ENCODE results near the gene XRCC1. TPM values are rescaled to one million over a fixed set of nuclear protein-coding genes. Genes with fewer than 3 reads are reported as not detected.

Gene XRCC1
- total RNA-seq, 2 experiments from 2014 or later = 47.7 to 50.6 TPM

- H3K27me3 Mint-ChIP-seq = no peaks in the 10 kb centered on the region
Observed at GRCh38 chr19:43582495-43582894, 7.2 kb upstream of the XRCC1 start.

GRCh38 chr19:43581467-43581866, 6.1 kb upstream of the XRCC1 start:
- CTCF ChIA-PET = interaction anchor here (1.5 to 7.9 kb wide), 4 partner anchors 13 to 45 kb away, joined by 3 to 53 read pairs (median 15); partner anchors contain the start of gene IRGQ
- H3K4me3 Mint-ChIP-seq = peak overlapping the region; percentile 82
- H3K36me3 Mint-ChIP-seq = peaks cover 15% of the 10 kb centered on the region
- no peaks in the 10 kb centered on the region for H3K9me3 Mint-ChIP-seq (ENCODE audit: low read depth)
- H3K27me3 Mint-ChIP-seq = no peaks in the 10 kb centered on the region
- peak overlapping the region; percentile 89 for H3K27ac Mint-ChIP-seq
- DNase-seq (no peak), ATAC-seq (no peak)
- H3K4me1 Mint-ChIP-seq = peaks cover 58% of the 10 kb centered on the region

More at GRCh38 chr19:43582495-43582894, 7.2 kb upstream of the XRCC1 start:
- Mint-ChIP-seq H3K9me3 (ENCODE audit: low read depth) (no peaks in the 10 kb centered on the region), H3K27ac (peak overlapping the region; percentile 89), H3K4me1 (peaks cover 51% of the 10 kb centered on the region), H3K4me3 (no peak overlapping the region), H3K36me3 (peaks cover 17% of the 10 kb centered on the region)
- CTCF ChIA-PET = interaction anchor here (1.0 to 7.9 kb wide), 3 partner anchors 9 to 28 kb away, joined by 4 to 53 read pairs (median 20); partner anchors contain the start of gene IRGQ
- no peak for ATAC-seq
- DNase-seq = no peak

GRCh38 chr19:43578787-43579186, 3.5 kb upstream of the XRCC1 start:
- peaks cover 3% of the 10 kb centered on the region for H3K36me3 Mint-ChIP-seq
- CTCF ChIA-PET = interaction anchor here (1.4 to 7.9 kb wide), 3 partner anchors 16 to 24 kb away, joined by 9 to 53 read pairs (median 10); partner anchors contain the start of gene IRGQ
- peaks cover 66% of the 10 kb centered on the region for H3K4me1 Mint-ChIP-seq
- H3K27me3 Mint-ChIP-seq = no peaks in the 10 kb centered on the region
- DNase-seq (no peak), ATAC-seq (no peak)
- peak overlapping the region; percentile 82 for H3K4me3 Mint-ChIP-seq
- H3K27ac Mint-ChIP-seq = peak overlapping the region; percentile 59
- no peaks in the 10 kb centered on the region for H3K9me3 Mint-ChIP-seq (ENCODE audit: low read depth)

- peak overlapping the region; percentile 63 for H3K27ac Mint-ChIP-seq
- ATAC-seq (no peak), DNase-seq (no peak)
- no peaks in the 10 kb centered on the region for H3K9me3 Mint-ChIP-seq (ENCODE audit: low read depth)
- H3K4me3 Mint-ChIP-seq = peak overlapping the region; percentile 95
- H3K4me1 Mint-ChIP-seq = peaks cover 48% of the 10 kb centered on the region
- peaks cover 5% of the 10 kb centered on the region for H3K36me3 Mint-ChIP-seq
- CTCF ChIA-PET = interaction anchor here (2.9 to 3.0 kb wide), 2 partner anchors 19 to 21 kb away, joined by 17 to 38 read pairs; partner anchors contain the start of genes IRGQ and ZNF576
- H3K27me3 Mint-ChIP-seq = no peaks in the 10 kb centered on the region
Observed at GRCh38 chr19:43575955-43576878, 890 bp upstream of the XRCC1 start.

- no peaks in the 10 kb centered on the region for H3K9me3 Mint-ChIP-seq (ENCODE audit: low read depth)
- CTCF ChIA-PET = interaction anchor here (0.7 to 3.0 kb wide), 10 partner anchors 10 to 128 kb away, joined by 3 to 38 read pairs (median 3); partner anchors contain the start of genes IRGQ, ZNF575 and ZNF576
- peak overlapping the region; percentile 95 for H3K4me3 Mint-ChIP-seq
- H3K27ac Mint-ChIP-seq = peak overlapping the region; percentile 92
- DNase-seq (no peak), ATAC-seq (no peak)
- peaks cover 43% of the 10 kb centered on the region for H3K4me1 Mint-ChIP-seq
- no peaks in the 10 kb centered on the region for H3K27me3 Mint-ChIP-seq
- peaks cover 5% of the 10 kb centered on the region for H3K36me3 Mint-ChIP-seq
Observed at GRCh38 chr19:43574424-43575155, 737 bp downstream of the XRCC1 start.

GRCh38 chr19:43572171-43572588, 3.1 kb downstream of the XRCC1 start:
- DNase-seq = no peak
- Mint-ChIP-seq H3K27ac (no peak overlapping the region), H3K9me3 (ENCODE audit: low read depth) (no peaks in the 10 kb centered on the region), H3K4me3 (no peak overlapping the region), H3K4me1 (peaks cover 33% of the 10 kb centered on the region), H3K36me3 (peaks cover 3% of the 10 kb centered on the region), H3K27me3 (no peaks in the 10 kb centered on the region)
- CTCF ChIA-PET = interaction anchor here (2.0 kb wide), 1 partner anchor 22 kb away, joined by 9 read pairs; no protein-coding TSS in a partner anchor
- no peak for ATAC-seq

- Mint-ChIP-seq H3K27ac (peak overlapping the region; percentile 48), H3K36me3 (peaks cover 5% of the 10 kb centered on the region), H3K9me3 (ENCODE audit: low read depth) (no peaks in the 10 kb centered on the region), H3K4me1 (peaks cover 23% of the 10 kb centered on the region), H3K4me3 (no peak overlapping the region), H3K27me3 (no peaks in the 10 kb centered on the region)
- CTCF ChIA-PET = no interaction called here
- ATAC-seq = no peak
- no peak for DNase-seq
Observed at GRCh38 chr19:43570174-43570791, 5.0 kb downstream of the XRCC1 start.

- no peak for DNase-seq
- no peak for ATAC-seq
- H3K27ac Mint-ChIP-seq = no peak overlapping the region
- H3K4me3 Mint-ChIP-seq = no peak overlapping the region
- H3K4me1 Mint-ChIP-seq = peaks cover 17% of the 10 kb centered on the region
- H3K36me3 Mint-ChIP-seq = peaks cover 5% of the 10 kb centered on the region
- no peaks in the 10 kb centered on the region for H3K27me3 Mint-ChIP-seq
- CTCF ChIA-PET = interaction anchor here (0.9 to 1.3 kb wide), 2 partner anchors 33 to 123 kb away, joined by 3 read pairs; no protein-coding TSS in a partner anchor
- H3K9me3 Mint-ChIP-seq (ENCODE audit: low read depth) = no peaks in the 10 kb centered on the region
Observed at GRCh38 chr19:43569657-43570056, 5.7 kb downstream of the XRCC1 start.

GRCh38 chr19:43564800-43565199, 10.5 kb downstream of the XRCC1 start:
- Mint-ChIP-seq H3K27me3 (no peaks in the 10 kb centered on the region), H3K9me3 (ENCODE audit: low read depth) (no peaks in the 10 kb centered on the region), H3K36me3 (peaks cover 22% of the 10 kb centered on the region), H3K27ac (no peak overlapping the region), H3K4me1 (peaks cover 37% of the 10 kb centered on the region), H3K4me3 (no peak overlapping the region)
- DNase-seq = no peak
- CTCF ChIA-PET = interaction anchor here (0.8 to 5.5 kb wide), 5 partner anchors 9 to 104 kb away, joined by 3 to 22 read pairs (median 3); partner anchors contain the start of genes IRGQ and ZNF576
- ATAC-seq = no peak

- peaks cover 37% of the 10 kb centered on the region for H3K4me1 Mint-ChIP-seq
- H3K4me3 Mint-ChIP-seq = no peak overlapping the region
- H3K9me3 Mint-ChIP-seq (ENCODE audit: low read depth) = no peaks in the 10 kb centered on the region
- DNase-seq (no peak), ATAC-seq (no peak)
- no peaks in the 10 kb centered on the region for H3K27me3 Mint-ChIP-seq
- CTCF ChIA-PET = interaction anchor here (0.6 to 5.5 kb wide), 3 partner anchors 8 to 1407 kb away, joined by 3 to 22 read pairs (median 3); no protein-coding TSS in a partner anchor
- peaks cover 23% of the 10 kb centered on the region for H3K36me3 Mint-ChIP-seq
- peak overlapping the region; percentile 92 for H3K27ac Mint-ChIP-seq
Observed at GRCh38 chr19:43563816-43564457, 11.4 kb downstream of the XRCC1 start.

- peaks cover 24% of the 10 kb centered on the region for H3K36me3 Mint-ChIP-seq
- peak; percentile 90 for ATAC-seq
- H3K4me1 Mint-ChIP-seq = peaks cover 37% of the 10 kb centered on the region
- H3K9me3 Mint-ChIP-seq (ENCODE audit: low read depth) = no peaks in the 10 kb centered on the region
- H3K4me3 Mint-ChIP-seq = peak overlapping the region; percentile 33
- no peaks in the 10 kb centered on the region for H3K27me3 Mint-ChIP-seq
- DNase-seq = peak; percentile 91
- CTCF ChIA-PET = interaction anchor here (0.6 to 5.5 kb wide), 5 partner anchors 7 to 45 kb away, joined by 3 to 23 read pairs (median 3); partner anchors contain the start of gene IRGQ
- H3K27ac Mint-ChIP-seq = peak overlapping the region; percentile 92
Observed at GRCh38 chr19:43562698-43563241, 12.6 kb downstream of the XRCC1 start.

- ATAC-seq = no peak
- no peaks in the 10 kb centered on the region for H3K27me3 Mint-ChIP-seq
- peak overlapping the region; percentile 33 for H3K4me3 Mint-ChIP-seq
- CTCF ChIA-PET = interaction anchor here (0.6 to 2.7 kb wide), 4 partner anchors 15 to 44 kb away, joined by 3 to 23 read pairs (median 3); partner anchors contain the start of gene IRGQ
- H3K36me3 Mint-ChIP-seq = peaks cover 27% of the 10 kb centered on the region
- peak overlapping the region; percentile 92 for H3K27ac Mint-ChIP-seq
- no peaks in the 10 kb centered on the region for H3K9me3 Mint-ChIP-seq (ENCODE audit: low read depth)
- H3K4me1 Mint-ChIP-seq = peaks cover 37% of the 10 kb centered on the region
- no peak for DNase-seq
Observed at GRCh38 chr19:43562226-43562697, 13.1 kb downstream of the XRCC1 start.
